WERI-Rb-1 (cell line): ENCODE data around the gene DPH6.
"Not testable (repeated sequence)": the region's sequence is repeated elsewhere in the genome, so short reads cannot be mapped to it uniquely, and the experiment has no call there.

Experiments used
- DNase-seq: peaks from one replicate; pipeline ENCODE4 v3.0.0-alpha.2; 2020
- H3K27ac ChIP-seq: fragments of 250-450 bp; sonication (Bioruptor Pico); 2 replicates; pipeline ENCODE4 v1.5.1; 2020; ENCODE audit warnings: mild to moderate bottlenecking, moderate library complexity
- H3K27me3 ChIP-seq: fragments of 250-450 bp; sonication (Bioruptor Pico); 2 replicates; pipeline ENCODE4 v1.5.1; 2021; ENCODE audit warnings: mild to moderate bottlenecking, low read depth, moderate library complexity; ENCODE audit not compliant: insufficient read depth, severe bottlenecking
- H3K36me3 ChIP-seq: fragments of 250-450 bp; sonication (Bioruptor Pico); 2 replicates; pipeline ENCODE4 v1.5.1; 2020; ENCODE audit warnings: mild to moderate bottlenecking, moderate library complexity
- H3K4me3 ChIP-seq: 2 replicates; pipeline ENCODE4 v1.5.1; 2011; ENCODE audit warnings: low read depth, mild to moderate bottlenecking, control low read depth, low read length
- H3K9me3 ChIP-seq: fragments of 250-450 bp; sonication (Bioruptor Pico); 2 replicates; pipeline ENCODE4 v1.5.1; 2021; ENCODE audit warnings: mild to moderate bottlenecking, moderate library complexity; ENCODE audit not compliant: severe bottlenecking
- CTCF ChIP-seq: IDR thresholded peaks from 2 replicates; pipeline ENCODE4 v1.5.1; 2011; ENCODE audit warnings: low read depth, mild to moderate bottlenecking, control low read depth, inconsistent platforms, low read length

DPH6 gene

GRCh38 chr15:35330916-35331315 lies 215.0 kb downstream of the DPH6 start:
- Histone ChIP-seq H3K9me3 (no peaks in the 10 kb centered on the region), H3K27ac (no peak overlapping the region), H3K36me3 (no peaks in the 10 kb centered on the region), H3K27me3 (no peaks in the 10 kb centered on the region), H3K4me3 (no peak overlapping the region)
- TF ChIP-seq CTCF: no peak
- no peak for DNase-seq

- no peaks in the 10 kb centered on the region for H3K36me3 ChIP-seq
- H3K9me3 ChIP-seq: no peaks in the 10 kb centered on the region
- H3K4me3 ChIP-seq: no peak overlapping the region
- H3K27ac ChIP-seq: no peak overlapping the region
- H3K27me3 ChIP-seq: no peaks in the 10 kb centered on the region
- DNase-seq: no peak
- TF ChIP-seq CTCF: no peak
These were observed 215.8 kb downstream of the DPH6 start for GRCh38 chr15:35330048-35330695.

DNA sequence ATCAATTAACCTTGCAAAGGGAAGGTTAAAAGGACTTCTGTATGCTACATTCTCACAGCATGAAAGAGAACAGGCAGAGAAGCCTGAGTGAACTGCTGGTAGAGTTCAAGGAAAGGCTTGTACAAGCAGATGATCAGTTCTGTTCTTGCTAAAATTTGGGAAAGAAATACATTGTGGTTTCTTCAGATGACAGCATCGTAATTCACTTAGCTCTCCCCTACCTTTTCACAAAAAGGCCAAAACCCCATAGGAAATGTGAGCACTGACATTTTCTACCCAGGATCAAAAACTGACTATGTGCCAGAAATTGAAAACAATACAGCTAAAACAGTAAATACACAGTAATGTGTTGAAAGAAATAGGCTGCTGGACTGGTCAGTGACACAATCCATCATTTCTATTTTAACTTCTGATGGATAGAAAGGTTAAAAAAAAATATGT lies 216.4 kb downstream of the DPH6 start:
- Histone ChIP-seq H3K27me3 (no peaks in the 10 kb centered on the region), H3K4me3 (no peak overlapping the region), H3K27ac (no peak overlapping the region), H3K36me3 (no peaks in the 10 kb centered on the region), H3K9me3 (no peaks in the 10 kb centered on the region)
- TF ChIP-seq CTCF: no peak
- DNase-seq: no peak

- H3K27ac ChIP-seq, H3K27me3 ChIP-seq, H3K4me3 ChIP-seq, H3K9me3 ChIP-seq, DNase-seq, H3K36me3 ChIP-seq: not testable (repeated sequence)
These were observed 217.1 kb downstream of the DPH6 start for GRCh38 chr15:35328836-35329235.

DNA sequence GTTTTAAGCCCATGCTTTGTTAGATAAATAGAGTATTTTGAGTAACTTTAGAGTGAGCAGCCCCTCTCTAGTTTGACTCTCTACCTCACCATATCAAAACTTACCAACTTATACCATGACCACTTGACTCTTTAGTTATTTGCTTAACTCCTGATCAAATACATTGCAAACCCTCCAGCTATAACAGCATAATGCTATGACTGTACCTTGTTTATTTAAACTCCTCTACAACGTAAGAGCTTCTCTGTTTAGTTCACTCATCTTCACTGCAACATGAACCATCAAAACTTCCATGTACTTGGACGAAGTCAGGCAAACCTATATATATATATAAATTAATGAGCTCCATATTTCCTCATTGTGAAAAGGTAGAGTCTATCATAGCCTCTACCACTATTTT lies 218.2 kb downstream of the DPH6 start:
- H3K27me3 ChIP-seq: no peaks in the 10 kb centered on the region
- no peak for DNase-seq
- H3K9me3 ChIP-seq: no peaks in the 10 kb centered on the region
- no peak overlapping the region for H3K4me3 ChIP-seq
- no peak for TF ChIP-seq CTCF
- no peaks in the 10 kb centered on the region for H3K36me3 ChIP-seq
- no peak overlapping the region for H3K27ac ChIP-seq

DNA sequence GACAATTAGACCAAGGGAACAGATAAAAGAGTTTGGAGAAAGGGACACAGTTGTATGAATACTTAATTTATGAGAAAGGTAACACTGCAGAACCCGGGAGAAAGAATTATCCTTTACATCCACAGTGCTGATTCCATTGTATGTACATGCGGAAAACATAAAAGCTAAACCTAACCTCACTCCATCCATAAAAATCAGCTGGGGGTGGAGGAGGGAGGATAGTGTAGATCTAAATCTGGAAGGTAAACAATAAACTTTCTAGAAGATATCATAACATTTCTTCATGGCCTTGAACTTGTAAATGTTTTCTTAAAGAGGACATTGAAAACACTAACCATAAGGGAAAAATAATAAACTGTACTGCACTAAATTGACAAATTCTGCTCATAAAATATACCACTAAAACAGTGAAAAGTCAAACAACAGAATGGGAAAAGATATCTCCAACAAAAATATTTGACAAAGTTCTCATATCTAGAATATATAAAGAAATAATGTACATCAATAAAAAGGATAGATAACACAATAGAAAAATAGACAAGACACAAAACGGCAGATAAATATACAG lies 220.5 kb downstream of the DPH6 start:
- H3K27me3 ChIP-seq: no peaks in the 10 kb centered on the region
- no peaks in the 10 kb centered on the region for H3K36me3 ChIP-seq
- H3K4me3 ChIP-seq: no peak overlapping the region
- TF ChIP-seq CTCF: no peak
- H3K27ac ChIP-seq: no peak overlapping the region
- no peak for DNase-seq
- no peaks in the 10 kb centered on the region for H3K9me3 ChIP-seq
